ENCODE measurements around the gene OR4K1.
"Not testable (repeated sequence)": the region's sequence is repeated elsewhere in the genome, so short reads cannot be mapped to it uniquely, and the experiment has no call there.

OR4K1 gene

GRCh38 chr14:19947413-19948090, 16.8 kb downstream of the OR4K1 start:
- Histone ChIP-seq H3K4me3 (ENCODE audit: low read depth in 1 of 2, low read length in 2 of 2) (no peak overlapping the region), H3K9me3 (ENCODE audit: control insufficient read depth in 1 of 2, low read length in 2 of 2) (no peaks in the 10 kb centered on the region), H3K4me1 (ENCODE audit: control insufficient read depth in 1 of 2, insufficient read depth in 2 of 2, low read length in 2 of 2) (no peaks in the 10 kb centered on the region), H3K27me3 (ENCODE audit: low read depth, low read length) (no peaks in the 10 kb centered on the region), H3K27ac (ENCODE audit: low read length) (no peak overlapping the region), H3K36me3 (ENCODE audit: control insufficient read depth in 1 of 2, insufficient read depth in 2 of 2, low read length in 2 of 2) (no peaks in the 10 kb centered on the region)

GRCh38 chr14:19949218-19949617, 18.5 kb downstream of the OR4K1 start:
- no peak overlapping the region for H3K27ac ChIP-seq (ENCODE audit: low read length)
- H3K27me3 ChIP-seq (ENCODE audit: low read depth, low read length): no peaks in the 10 kb centered on the region
- no peak overlapping the region for H3K4me3 ChIP-seq (ENCODE audit: low read depth in 1 of 2, low read length in 2 of 2)
- H3K4me1 ChIP-seq (ENCODE audit: control insufficient read depth in 1 of 2, insufficient read depth in 2 of 2, low read length in 2 of 2): no peaks in the 10 kb centered on the region
- no peaks in the 10 kb centered on the region for H3K9me3 ChIP-seq (ENCODE audit: control insufficient read depth in 1 of 2, low read length in 2 of 2)
- H3K36me3 ChIP-seq (ENCODE audit: control insufficient read depth in 1 of 2, insufficient read depth in 2 of 2, low read length in 2 of 2): no peaks in the 10 kb centered on the region

- H3K36me3 ChIP-seq (ENCODE audit: control insufficient read depth in 1 of 2, insufficient read depth in 2 of 2, low read length in 2 of 2); H3K9me3 ChIP-seq (ENCODE audit: control insufficient read depth in 1 of 2, low read length in 2 of 2); H3K27ac ChIP-seq (ENCODE audit: low read length); H3K4me1 ChIP-seq (ENCODE audit: control insufficient read depth in 1 of 2, insufficient read depth in 2 of 2, low read length in 2 of 2); H3K4me3 ChIP-seq (ENCODE audit: low read depth in 1 of 2, low read length in 2 of 2); H3K27me3 ChIP-seq (ENCODE audit: low read depth, low read length): not testable (repeated sequence)
Observed at GRCh38 chr14:19969735-19970134, 39.0 kb downstream of the OR4K1 start.

GRCh38 chr14:19974844-19975243, 44.1 kb downstream of the OR4K1 start:
- no peak overlapping the region for H3K27ac ChIP-seq (ENCODE audit: low read length)
- H3K4me3 ChIP-seq (ENCODE audit: low read depth in 1 of 2, low read length in 2 of 2): no peak overlapping the region
- no peaks in the 10 kb centered on the region for H3K4me1 ChIP-seq (ENCODE audit: control insufficient read depth in 1 of 2, insufficient read depth in 2 of 2, low read length in 2 of 2)
- H3K27me3 ChIP-seq (ENCODE audit: low read depth, low read length): no peaks in the 10 kb centered on the region
- no peaks in the 10 kb centered on the region for H3K36me3 ChIP-seq (ENCODE audit: control insufficient read depth in 1 of 2, insufficient read depth in 2 of 2, low read length in 2 of 2)
- H3K9me3 ChIP-seq (ENCODE audit: control insufficient read depth in 1 of 2, low read length in 2 of 2): no peaks in the 10 kb centered on the region

GRCh38 chr14:19975291-19975690, 44.6 kb downstream of the OR4K1 start, which contains the start of gene OR4K15:
Gene OR4K15, plus strand, starts transcription at chr14:19975591. Its CDS starts 0 bp downstream, at chr14:19975591.
- no peaks in the 10 kb centered on the region for H3K27me3 ChIP-seq (ENCODE audit: low read depth, low read length)
- no peaks in the 10 kb centered on the region for H3K4me1 ChIP-seq (ENCODE audit: control insufficient read depth in 1 of 2, insufficient read depth in 2 of 2, low read length in 2 of 2)
- no peaks in the 10 kb centered on the region for H3K36me3 ChIP-seq (ENCODE audit: control insufficient read depth in 1 of 2, insufficient read depth in 2 of 2, low read length in 2 of 2)
- no peak within 1 kb of the TSS for H3K27ac ChIP-seq (ENCODE audit: low read length)
- H3K9me3 ChIP-seq (ENCODE audit: control insufficient read depth in 1 of 2, low read length in 2 of 2): no peaks in the 10 kb centered on the region
- no peak within 1 kb of the TSS for H3K4me3 ChIP-seq (ENCODE audit: low read depth in 1 of 2, low read length in 2 of 2)

All from muscle layer of duodenum (tissue), 2 donors.